ENCODE results near the gene TOP1. TPM values are rescaled to one million over a fixed set of nuclear protein-coding genes. Genes with fewer than 3 reads are reported as not detected.

Gene TOP1
- total and polyA plus RNA-seq, 12 donors, result 19.6 to 96.6 (median 27.3) TPM

DNA sequence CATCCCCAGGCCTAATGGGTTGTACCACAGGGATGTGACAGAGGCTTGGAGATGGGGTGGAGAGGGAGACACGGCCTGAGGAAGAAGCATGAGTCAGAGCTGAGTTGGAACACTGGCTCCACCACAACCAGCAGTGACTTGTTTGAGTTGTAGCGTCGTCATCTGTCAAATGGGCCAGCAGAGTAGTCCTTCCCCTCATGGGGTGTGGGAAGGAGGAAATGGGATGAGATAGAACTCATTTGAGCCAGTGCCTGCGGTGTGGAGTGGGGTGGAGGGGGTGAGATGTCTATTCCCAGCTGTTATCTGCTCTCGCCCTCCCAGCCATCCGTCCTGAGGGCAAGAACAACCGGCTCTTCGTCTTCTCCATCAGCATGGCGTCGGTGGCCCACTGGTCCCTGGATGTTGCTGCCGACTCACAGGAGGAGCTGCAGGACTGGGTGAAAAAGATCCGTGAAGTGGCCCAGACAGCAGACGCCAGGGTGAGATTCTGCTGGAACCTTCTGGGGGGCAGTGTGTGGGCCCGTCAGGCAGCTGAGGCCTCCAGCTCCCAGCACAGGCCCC, 141.2 kb downstream of the TOP1 start:
- TF ChIP-seq POLR2A (IDR thresholded peaks at IDR 0.05) (no peak), CTCF (IDR thresholded peaks at IDR 0.05) (no peak)
- Histone ChIP-seq H3K4me1 (replicated peaks in 1 of 2) (peaks cover 6 to 17% of the 10 kb centered on the region in 2 donors), H3K27me3 (no peaks in the 10 kb centered on the region), H3K9me3 (replicated peaks in 1 of 3) (no peaks in the 10 kb centered on the region), H3K36me3 (replicated peaks in 1 of 2) (peaks cover 0 to 67% of the 10 kb centered on the region in 2 donors), H3K27ac (peak overlapping the region in 1 of 5 donors; percentile 27), H3K4me3 (no peak overlapping the region)
- intact Hi-C loops (cut with DNase I), result loop anchor here (5.0 to 10.0 kb wide), 3 partner anchors 55 to 167 kb away; no protein-coding TSS in a partner anchor
- WGBS, 4 donors, result 88 to 92% (median 89%) methylated on average over 13 to 14 of the region's 14 CpGs
- DNase-seq, result peak in 4 of 7 donors; percentile 12 to 47 (median 14)

DNA sequence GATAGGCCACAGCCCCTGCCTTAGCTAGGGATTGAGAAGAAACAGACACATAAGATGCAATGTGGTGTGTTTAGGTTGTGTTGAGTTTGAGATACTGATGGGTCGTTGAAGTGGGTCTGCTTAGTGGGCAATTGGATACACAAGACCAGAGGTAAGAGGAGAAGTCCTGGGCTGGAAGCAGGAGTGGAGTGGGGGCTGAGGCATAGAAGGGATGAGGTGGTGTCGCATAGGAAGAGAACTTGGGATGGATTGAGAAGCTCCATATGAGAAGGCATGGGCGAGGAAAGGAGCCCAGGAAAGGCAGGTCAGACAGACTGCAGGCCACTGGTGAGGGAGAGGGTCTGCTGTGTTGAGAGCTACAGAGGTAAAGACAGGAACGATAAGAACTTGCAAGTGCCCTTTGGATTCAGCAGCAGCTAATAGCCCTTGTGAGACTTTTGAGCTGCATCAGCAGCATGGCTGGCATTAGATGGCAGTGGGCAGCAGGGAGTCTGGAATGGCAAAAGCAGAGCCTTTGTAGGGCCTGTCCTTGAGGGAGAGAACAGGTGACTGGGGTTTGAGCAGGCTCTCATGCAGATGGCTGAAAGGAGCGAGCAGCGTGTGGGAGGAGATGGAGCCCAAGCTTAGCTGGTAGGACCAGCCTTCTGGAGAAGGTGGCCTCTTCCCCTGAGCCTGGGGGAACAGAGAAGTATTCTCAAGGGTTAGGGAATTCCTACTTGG, 141.9 kb downstream of the TOP1 start:
- Histone ChIP-seq H3K4me3 (no peak overlapping the region), H3K36me3 (replicated peaks in 1 of 2) (peaks cover 0 to 64% of the 10 kb centered on the region in 2 donors), H3K4me1 (replicated peaks in 1 of 2) (peaks cover 6 to 18% of the 10 kb centered on the region in 2 donors), H3K27me3 (no peaks in the 10 kb centered on the region), H3K27ac (peak overlapping the region in 1 of 5 donors; percentile 27), H3K9me3 (replicated peaks in 1 of 3) (no peaks in the 10 kb centered on the region)
- intact Hi-C loops (cut with DNase I), result loop anchor here (5.0 to 10.0 kb wide), 3 partner anchors 54 to 167 kb away; no protein-coding TSS in a partner anchor
- DNase-seq, result peak in 4 of 7 donors; percentile 7 to 46 (median 12)
- WGBS, 4 donors, result 87 to 94% (median 92%) methylated on average over 6 of the region's 6 CpGs
- TF ChIP-seq CTCF (IDR thresholded peaks at IDR 0.05), result no peak
- TF ChIP-seq POLR2A (IDR thresholded peaks at IDR 0.05), result no peak

GRCh38 chr20:41171736-41172295, 143.2 kb downstream of the TOP1 start:
- no peaks in the 10 kb centered on the region for H3K27me3 ChIP-seq
- peaks cover 0 to 56% of the 10 kb centered on the region in 2 donors for H3K36me3 ChIP-seq (replicated peaks in 1 of 2)
- peak overlapping the region in 4 of 5 donors; percentile 24 to 89 (median 58) for H3K27ac ChIP-seq
- intact Hi-C loops (cut with DNase I), result loop anchor here (2.0 to 10.0 kb wide), 4 partner anchors 53 to 169 kb away; partner anchors contain the start of gene LPIN3 (in 1 of the 2)
- WGBS, 4 donors, result 44 to 59% (median 54%) methylated on average over 2 to 3 of the region's 3 CpGs
- TF ChIP-seq POLR2A (IDR thresholded peaks at IDR 0.05), result no peak
- TF ChIP-seq CTCF (IDR thresholded peaks at IDR 0.05), result no peak
- H3K9me3 ChIP-seq (replicated peaks in 1 of 3), result no peaks in the 10 kb centered on the region
- no peak overlapping the region for H3K4me3 ChIP-seq
- peak in 4 of 7 donors; percentile 5 to 50 (median 10) for DNase-seq
- peaks cover 6 to 18% of the 10 kb centered on the region in 2 donors for H3K4me1 ChIP-seq (replicated peaks in 1 of 2)
